OCI-LY7 (cell line): Measurements from ENCODE around the gene ESPNL. TPM values are rescaled to one million over a fixed set of nuclear protein-coding genes. Genes with fewer than 3 reads are reported as not detected.
"Not testable (repeated sequence)": the region's sequence is repeated elsewhere in the genome, so short reads cannot be mapped to it uniquely, and the experiment has no call there.

Experiments
- BruUV-seq: library from RNA; stranded (reverse); fragments of 400-500 nt; replicated peaks from 2 replicates; lab custom pipeline; 2021; lab: Mats Ljungman, UMichigan
- CTCF ChIA-PET: fragments of 300-600 bp; sonication (Branson Sonifier 250); formaldehyde crosslinking; loops from one replicate; lab custom pipeline; 2022; ENCODE audit warnings: antibody characterized with exemption; ENCODE audit not compliant: unreplicated experiment; lab: Charles Lee
- POLR2A ChIA-PET: fragments of 300-600 bp; sonication (Branson Sonifier 250); formaldehyde crosslinking; loops from one replicate; lab custom pipeline; 2022; ENCODE audit warnings: antibody characterized with exemption; lab: Charles Lee
- DNase-seq: peaks from one replicate; pipeline ENCODE4 v3.0.0-alpha.2; 2015; ENCODE audit warnings: low spot score
- H2AFZ ChIP-seq: fragments of 200-600 bp; sonication (generic), shearing (Covaris generic); 2 replicates; pipeline ENCODE4 v1.6.1; 2014; ENCODE audit warnings: mild to moderate bottlenecking, antibody characterized with exemption, low read length, moderate library complexity
- H3K27ac ChIP-seq: fragments of 200-600 bp; sonication (generic); 2 replicates; pipeline ENCODE4 v1.5.1; 2014; ENCODE audit warnings: mixed run types, low read depth, mild to moderate bottlenecking, moderate library complexity, low read length, inconsistent platforms; ENCODE audit not compliant: poor library complexity, severe bottlenecking
- H3K36me3 ChIP-seq: fragments of 200-600 bp; sonication (generic); 2 replicates; pipeline ENCODE4 v1.6.1; 2014; ENCODE audit warnings: mild to moderate bottlenecking, antibody characterized with exemption, low read length, moderate library complexity, mixed read lengths; ENCODE audit not compliant: insufficient read depth
- H3K4me1 ChIP-seq: fragments of 200-600 bp; sonication (generic); 2 replicates; pipeline ENCODE4 v1.5.1; 2014; ENCODE audit warnings: mild to moderate bottlenecking, low read length; ENCODE audit not compliant: insufficient read depth, poor library complexity, severe bottlenecking
- H3K4me2 ChIP-seq: fragments of 200-600 bp; sonication (generic); 2 replicates; pipeline ENCODE4 v1.6.1; 2014; ENCODE audit warnings: mild to moderate bottlenecking, low read length
- H3K4me3 ChIP-seq: fragments of 200-600 bp; sonication (generic); 2 replicates; pipeline ENCODE4 v1.5.1; 2014; ENCODE audit warnings: mild to moderate bottlenecking, low read depth, low read length; ENCODE audit not compliant: poor library complexity, severe bottlenecking
- H3K79me2 ChIP-seq: fragments of 200-600 bp; sonication (generic); 2 replicates; pipeline ENCODE4 v1.6.1; 2016; ENCODE audit warnings: low read depth, mild to moderate bottlenecking, low read length, moderate library complexity, mixed read lengths; ENCODE audit not compliant: insufficient read depth
- H3K9me2 ChIP-seq: fragments of 200-600 bp; sonication (generic); 2 replicates; pipeline ENCODE4 v1.6.1; 2016; ENCODE audit warnings: mild to moderate bottlenecking, low read length, mixed read lengths; ENCODE audit not compliant: insufficient read depth
- H3K9me3 ChIP-seq: fragments of 200-600 bp; sonication (generic); 2 replicates; pipeline ENCODE4 v1.6.1; 2014; ENCODE audit warnings: mild to moderate bottlenecking, mixed run types, low read length, mixed read lengths
- H4K20me1 ChIP-seq: fragments of 200-600 bp; sonication (generic); 2 replicates; pipeline ENCODE4 v1.6.1; 2014; ENCODE audit warnings: mild to moderate bottlenecking, antibody characterized with exemption, low read length, moderate library complexity, mixed read lengths; ENCODE audit not compliant: insufficient read depth
- EZH2phosphoT487 ChIP-seq: fragments of 200-600 bp; sonication (generic); IDR thresholded peaks from 2 replicates; pipeline ENCODE4 v1.6.1; 2018; ENCODE audit warnings: low read depth, borderline replicate concordance, mild to moderate bottlenecking, mixed run types, antibody characterized with exemption, low read length, moderate library complexity, mixed read lengths
- intact Hi-C: fragments of 100-400 bp; cut with micrococcal nuclease; formaldehyde crosslinking; loops from one replicate; pipeline ENCODE4 v1.10.0; 2022; ENCODE audit not compliant: unreplicated experiment
- total RNA-seq, 2 experiments: library from RNA; depleted of rRNA in 1 of 2; stranded (reverse); fragments of >200 nt in 1 of 2; shearing (Covaris generic) in 1 of 2; gene quantifications; 2 replicates each; pipeline ENCODE4 v1.2.3, GENCODE V29; 2014 to 2022
- TF ChIP-seq, protein P1 (sequence below): fragments of 200-600 bp; sonication (generic); conservative IDR thresholded peaks from 2 replicates; pipeline ENCODE4 v1.5.1; 2014; ENCODE audit warnings: mild to moderate bottlenecking, antibody characterized with exemption, low read length, moderate library complexity, mixed read lengths

ESPNL gene
- total RNA-seq, 2 experiments from 2014 or later, result 5.0 to 7.7 TPM

DNA sequence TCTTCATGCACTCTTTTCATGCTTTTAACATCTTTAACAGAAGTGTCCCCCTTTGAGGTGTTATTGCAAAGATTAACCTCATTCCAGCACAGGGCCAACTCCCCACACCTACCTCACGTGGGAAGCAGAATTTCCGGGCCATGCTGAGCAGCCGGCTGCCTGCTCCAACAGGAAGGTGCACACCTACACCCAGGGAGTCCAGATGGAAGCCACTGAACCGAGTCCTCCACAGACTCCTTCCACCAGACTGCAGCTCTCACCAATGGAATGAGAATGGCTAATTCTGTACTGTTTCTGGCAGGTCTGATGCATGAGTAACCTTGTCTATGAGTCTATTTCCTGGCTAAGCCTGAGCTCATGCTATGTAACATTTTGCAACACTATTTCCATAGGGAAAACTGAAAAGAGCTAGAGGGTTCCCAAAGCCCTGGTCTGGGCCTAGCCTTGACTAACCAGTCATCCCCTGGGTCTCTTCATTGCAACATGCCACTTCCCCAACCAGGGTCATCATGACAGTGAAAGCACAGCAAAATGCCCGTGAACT is 69.6 kb downstream of the ESPNL start:
- no peak overlapping the region for H2AFZ ChIP-seq
- H3K9me2 ChIP-seq, result no peaks in the 10 kb centered on the region
- DNase-seq, result peak; percentile 14
- ChIA-PET CTCF (no interaction called here), POLR2A (interaction anchor here (0.9 kb wide), 1 partner anchor 9 kb away, joined by 4 read pairs; no protein-coding TSS in a partner anchor)
- no peaks in the 10 kb centered on the region for H3K9me3 ChIP-seq
- no TSS peak for BruUV-seq
- TF ChIP-seq, protein P1, sequence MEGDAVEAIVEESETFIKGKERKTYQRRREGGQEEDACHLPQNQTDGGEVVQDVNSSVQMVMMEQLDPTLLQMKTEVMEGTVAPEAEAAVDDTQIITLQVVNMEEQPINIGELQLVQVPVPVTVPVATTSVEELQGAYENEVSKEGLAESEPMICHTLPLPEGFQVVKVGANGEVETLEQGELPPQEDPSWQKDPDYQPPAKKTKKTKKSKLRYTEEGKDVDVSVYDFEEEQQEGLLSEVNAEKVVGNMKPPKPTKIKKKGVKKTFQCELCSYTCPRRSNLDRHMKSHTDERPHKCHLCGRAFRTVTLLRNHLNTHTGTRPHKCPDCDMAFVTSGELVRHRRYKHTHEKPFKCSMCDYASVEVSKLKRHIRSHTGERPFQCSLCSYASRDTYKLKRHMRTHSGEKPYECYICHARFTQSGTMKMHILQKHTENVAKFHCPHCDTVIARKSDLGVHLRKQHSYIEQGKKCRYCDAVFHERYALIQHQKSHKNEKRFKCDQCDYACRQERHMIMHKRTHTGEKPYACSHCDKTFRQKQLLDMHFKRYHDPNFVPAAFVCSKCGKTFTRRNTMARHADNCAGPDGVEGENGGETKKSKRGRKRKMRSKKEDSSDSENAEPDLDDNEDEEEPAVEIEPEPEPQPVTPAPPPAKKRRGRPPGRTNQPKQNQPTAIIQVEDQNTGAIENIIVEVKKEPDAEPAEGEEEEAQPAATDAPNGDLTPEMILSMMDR, result no peak
- intact Hi-C loops, result loop anchor here (10.0 kb wide), 1 partner anchor 315 kb away; the partner anchor contains the start of gene RAMP1
- H3K27ac ChIP-seq, result peak overlapping the region; percentile 34
- no peak overlapping the region; the same call in 1 of the 2 replicates for H3K4me2 ChIP-seq
- H3K79me2 ChIP-seq, result no peaks in the 10 kb centered on the region
- H3K4me3 ChIP-seq, result no peak overlapping the region
- peaks cover 28% of the 10 kb centered on the region for H3K4me1 ChIP-seq
- H4K20me1 ChIP-seq, result no peaks in the 10 kb centered on the region
- peaks cover 57% of the 10 kb centered on the region for H3K36me3 ChIP-seq

- H2AFZ ChIP-seq, result no peak overlapping the region
- H3K4me1 ChIP-seq, result peaks cover 28% of the 10 kb centered on the region
- intact Hi-C loops, result no loop called here
- peak overlapping the region; percentile 44 for H3K27ac ChIP-seq
- DNase-seq, result no peak
- ChIA-PET POLR2A (interaction anchor here (0.7 kb wide), 1 partner anchor 124 kb away, joined by 5 read pairs; no protein-coding TSS in a partner anchor), CTCF (no interaction called here)
- no peak overlapping the region for H3K4me3 ChIP-seq
- H3K36me3 ChIP-seq, result peaks cover 64% of the 10 kb centered on the region
- no TSS peak for BruUV-seq
- H4K20me1 ChIP-seq, result no peaks in the 10 kb centered on the region
- H3K9me2 ChIP-seq, result no peaks in the 10 kb centered on the region
- H3K79me2 ChIP-seq, result no peaks in the 10 kb centered on the region
- TF ChIP-seq, protein P1, result no peak
- TF ChIP-seq EZH2phosphoT487, result no peak
- no peak overlapping the region for H3K4me2 ChIP-seq
- no peaks in the 10 kb centered on the region for H3K9me3 ChIP-seq
Observed at GRCh38 chr2:238170386-238171071, 70.4 kb downstream of the ESPNL start.

- CTCF ChIA-PET, intact Hi-C loops, H3K79me2 ChIP-seq, BruUV-seq, H3K9me3 ChIP-seq, H3K9me2 ChIP-seq, DNase-seq, H3K4me3 ChIP-seq, H4K20me1 ChIP-seq, H2AFZ ChIP-seq: not testable (repeated sequence)
- Histone ChIP-seq H3K36me3 (peaks cover 68% of the 10 kb centered on the region), H3K4me1 (peaks cover 28% of the 10 kb centered on the region), H3K4me2 (peak overlapping the region; percentile 23; the same call in 1 of the 2 replicates), H3K27ac (peak overlapping the region; percentile 44)
- POLR2A ChIA-PET, result interaction anchor here (0.7 kb wide), 2 partner anchors 125 to 281 kb away, joined by 3 to 5 read pairs; no protein-coding TSS in a partner anchor
Observed at GRCh38 chr2:238171072-238171431, 70.9 kb downstream of the ESPNL start.
